Hypothalamus (tissue), 51 donors: ENCODE results near the gene ADCYAP1.
"Not testable (repeated sequence)": the region's sequence is repeated elsewhere in the genome, so short reads cannot be mapped to it uniquely, and the experiment has no call there.

Source experiments
- DNase-seq, 51 donors: peaks; one replicate each; lab custom pipeline; 2025; lab: John Stamatoyannopoulos, UW

Gene ADCYAP1

GRCh38 chr18:904218-905090 lies at the start of gene ADCYAP1:
Gene ADCYAP1, plus strand, starts transcription at chr18:904871. Its CDS starts 516 bp downstream, at chr18:905387.
- no peak for DNase-seq

- DNase-seq: no peak
Observed at GRCh38 chr18:857986-858385, 46.7 kb upstream of the ADCYAP1 start.

DNA sequence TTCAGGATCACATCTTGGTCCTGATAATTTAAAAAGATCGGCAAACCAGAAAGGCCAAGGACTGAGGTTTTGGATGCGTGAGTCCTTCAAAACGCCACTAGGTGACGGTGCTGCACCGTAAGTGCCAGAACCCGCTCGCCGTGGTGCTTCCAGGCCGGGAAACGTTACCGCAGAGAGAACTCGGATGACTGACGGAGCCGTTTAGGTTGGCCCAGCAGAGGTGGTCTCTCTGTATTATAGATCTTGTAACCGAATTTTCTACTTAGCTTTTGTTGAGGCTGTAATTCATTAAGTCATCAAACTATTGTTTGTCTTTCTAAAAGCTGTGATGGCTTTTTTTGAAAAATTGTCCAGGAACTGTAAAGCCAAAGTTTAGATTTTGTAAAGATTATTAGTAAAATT lies 39.8 kb upstream of the ADCYAP1 start:
- DNase-seq: peak in 43 of 51 donors; percentile 1 to 73 (median 20)

DNA sequence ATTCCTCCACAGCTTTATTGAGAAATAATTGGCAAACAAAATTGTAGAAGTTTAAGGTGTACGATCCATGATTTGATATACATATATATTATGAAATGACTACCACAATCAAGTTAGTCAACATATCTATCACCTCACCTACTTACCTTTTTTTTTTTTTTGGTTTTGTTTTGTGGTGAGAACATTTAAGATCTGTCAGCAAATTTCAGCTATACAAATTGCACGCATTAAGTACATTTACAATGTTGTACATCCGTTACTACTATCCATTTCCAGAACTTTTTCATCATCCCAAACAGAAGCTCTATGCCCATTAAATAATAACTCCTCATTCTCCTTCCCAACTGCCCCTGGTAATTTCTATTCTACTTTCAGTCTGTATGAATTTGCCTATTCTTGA lies 37.4 kb upstream of the ADCYAP1 start:
- no peak for DNase-seq

DNA sequence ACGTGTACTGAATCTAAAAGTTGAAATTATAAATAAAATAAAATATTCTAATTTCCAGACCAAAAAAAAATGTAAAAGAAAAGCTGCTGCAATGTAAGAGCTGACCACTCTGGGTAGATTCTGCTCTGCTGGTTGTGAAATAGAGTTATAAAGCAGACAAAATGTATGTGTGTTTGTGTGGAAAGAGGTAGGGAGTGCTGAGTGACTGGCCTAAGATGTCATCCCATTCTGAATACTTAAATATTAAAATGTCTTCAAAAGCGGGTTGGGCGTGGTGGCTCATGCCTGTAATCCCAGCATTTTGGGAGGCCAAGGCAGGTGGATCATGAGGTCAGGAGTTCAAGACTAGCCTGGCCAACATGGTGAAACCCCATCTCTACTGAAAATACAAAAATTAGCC lies 31.2 kb upstream of the ADCYAP1 start:
- not testable (repeated sequence) for DNase-seq

DNA sequence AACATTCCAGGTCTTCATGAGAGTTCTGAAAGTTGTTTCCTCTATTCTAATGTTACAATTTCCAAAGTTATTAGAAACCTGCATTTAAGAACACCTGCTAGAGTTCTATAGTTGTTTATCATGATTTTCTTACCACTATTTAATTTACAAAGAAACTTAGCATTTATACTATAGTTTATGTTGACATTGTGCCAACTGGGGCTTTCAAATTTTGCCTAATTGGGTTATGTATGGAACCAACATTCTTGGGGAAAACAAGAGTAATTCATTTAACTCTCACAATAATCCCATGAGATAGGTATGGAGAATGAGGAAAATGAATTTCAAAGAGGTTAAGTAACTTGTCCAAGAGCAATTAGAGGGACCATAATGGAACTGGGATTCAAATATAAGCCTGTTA lies 28.8 kb upstream of the ADCYAP1 start:
- DNase-seq: no peak

GRCh38 chr18:877238-877637 lies 27.4 kb upstream of the ADCYAP1 start:
- no peak for DNase-seq

DNA sequence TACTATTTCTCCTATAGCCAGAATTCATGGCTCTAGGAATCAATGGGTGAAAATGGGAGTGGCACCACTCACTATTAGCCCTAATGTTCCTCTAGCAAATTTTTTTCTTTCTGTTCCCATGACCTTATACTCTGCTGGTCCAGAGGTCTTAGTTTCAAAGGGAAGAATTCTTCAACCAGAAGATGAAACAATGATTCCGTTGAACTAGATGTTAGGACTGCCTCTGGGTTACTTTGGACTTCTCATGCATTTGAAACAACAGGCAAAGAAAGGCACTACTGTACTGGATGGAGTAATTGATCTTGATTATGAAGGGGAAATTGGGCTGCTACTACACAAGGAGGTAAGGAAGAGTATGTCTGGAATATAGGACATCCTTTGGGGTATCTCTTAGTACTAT lies 18.6 kb upstream of the ADCYAP1 start:
- DNase-seq: no peak

DNA sequence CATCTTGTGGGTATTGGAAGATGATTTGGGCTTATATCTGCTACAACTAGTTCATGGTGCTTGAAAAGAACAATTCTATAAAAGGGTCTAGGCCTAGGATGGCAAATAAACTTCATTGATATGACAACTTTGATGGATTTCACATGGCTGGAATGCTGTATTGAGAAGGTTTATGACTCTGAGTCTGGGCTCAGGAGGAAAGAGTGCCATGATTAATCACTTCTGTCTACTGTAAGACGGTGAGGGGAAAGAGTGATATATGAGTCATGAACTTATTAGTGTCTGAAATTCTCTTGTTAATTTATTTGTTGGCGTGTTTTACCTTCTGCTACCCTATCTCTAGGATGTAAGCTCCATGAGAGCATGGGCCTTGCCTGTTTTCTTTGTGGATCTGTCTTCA lies 17.0 kb upstream of the ADCYAP1 start:
- DNase-seq: no peak

DNA sequence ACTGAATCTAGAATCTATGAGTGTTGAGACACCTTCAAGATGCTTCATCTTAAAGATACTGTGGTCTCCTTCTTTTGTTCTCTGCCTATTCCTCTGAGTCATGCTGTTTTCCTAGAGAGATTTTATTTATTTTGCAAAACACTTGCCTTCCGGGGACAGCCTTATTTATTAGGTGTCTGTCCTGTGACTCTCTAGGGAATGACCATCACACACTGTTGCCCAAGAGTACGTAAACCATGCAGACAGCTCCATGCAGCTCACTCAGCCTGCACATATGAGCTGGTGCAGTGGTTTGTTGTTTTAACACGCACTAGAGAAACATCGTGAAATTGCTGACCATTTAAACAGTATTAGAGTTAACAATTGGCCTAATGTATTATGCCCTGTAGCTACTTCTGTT lies 12.4 kb upstream of the ADCYAP1 start:
- no peak for DNase-seq

- DNase-seq: no peak
Observed at GRCh38 chr18:896315-896714, 8.4 kb upstream of the ADCYAP1 start.

DNA sequence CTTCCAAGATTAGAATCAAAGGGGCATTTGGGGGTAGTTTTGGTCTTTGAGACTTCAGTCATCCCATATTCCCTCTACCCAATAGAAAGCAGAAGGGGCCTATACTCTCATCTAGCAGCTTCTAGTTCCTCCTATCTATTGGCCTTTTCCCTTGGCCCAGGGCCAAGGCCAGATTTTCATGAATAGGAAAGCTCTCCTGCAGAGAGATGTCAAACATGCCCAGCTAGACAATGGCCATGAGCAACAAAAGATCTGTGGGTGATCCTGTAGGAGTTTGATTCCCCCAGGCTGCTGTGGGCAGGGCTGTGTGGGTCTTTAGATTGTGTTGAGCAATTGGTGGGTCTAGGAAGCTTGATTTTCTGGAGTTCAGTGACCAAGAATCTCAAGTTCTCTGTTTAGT lies 2.9 kb upstream of the ADCYAP1 start:
- DNase-seq: no peak

DNA sequence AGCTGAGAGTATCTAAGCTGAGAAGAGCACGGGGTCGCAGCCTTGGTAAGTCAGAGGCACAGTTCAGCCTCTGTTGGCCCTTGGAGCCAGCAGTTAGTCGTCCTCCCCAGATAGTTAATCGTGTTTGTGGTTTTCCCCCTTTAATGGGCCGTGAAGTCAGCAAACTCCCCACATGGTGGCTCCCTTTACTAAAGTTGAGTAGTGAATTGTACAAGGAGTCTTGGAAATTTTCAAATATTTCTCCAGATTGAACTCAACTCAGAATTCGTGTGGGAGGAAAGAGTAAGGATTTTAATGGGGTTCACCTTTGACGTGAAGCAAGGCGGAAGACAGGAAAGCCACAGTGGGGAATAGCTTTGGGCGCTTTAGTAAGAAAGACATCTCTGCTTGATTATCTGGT lies 2.4 kb upstream of the ADCYAP1 start:
- no peak for DNase-seq

- DNase-seq: peak in 14 of 51 donors; percentile 10 to 56 (median 25)
Observed at GRCh38 chr18:903701-904100, 970 bp upstream of the ADCYAP1 start.

DNA sequence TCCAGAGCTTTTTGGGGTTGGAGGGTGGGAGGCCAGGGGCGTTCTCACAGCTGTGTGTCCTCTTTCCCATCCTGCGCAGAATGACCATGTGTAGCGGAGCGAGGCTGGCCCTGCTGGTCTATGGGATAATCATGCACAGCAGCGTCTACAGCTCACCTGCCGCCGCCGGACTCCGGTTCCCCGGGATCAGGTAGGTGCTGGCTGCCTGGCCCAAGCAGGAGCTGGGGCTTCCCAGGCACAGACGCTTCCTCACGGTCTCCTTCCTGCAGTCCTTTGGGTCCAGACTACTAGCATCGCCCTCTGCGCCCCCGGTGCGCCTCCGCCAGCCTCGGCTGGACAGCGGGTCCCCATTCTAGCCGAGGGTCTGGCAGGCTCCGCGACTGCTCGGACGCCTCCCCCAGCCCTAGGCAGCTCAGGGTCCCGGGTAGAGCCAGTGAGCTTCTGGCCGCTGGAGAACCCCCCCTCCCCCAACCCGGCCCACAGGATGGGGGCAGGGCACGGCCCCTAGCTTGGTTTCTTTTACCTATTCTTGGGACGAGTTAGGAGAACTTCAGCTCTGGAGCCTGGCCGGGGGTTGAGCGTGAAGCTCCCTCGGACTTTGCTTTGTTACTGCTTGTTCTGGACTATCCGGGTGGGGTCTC lies 756 bp downstream of the ADCYAP1 start:
- DNase-seq: no peak

DNA sequence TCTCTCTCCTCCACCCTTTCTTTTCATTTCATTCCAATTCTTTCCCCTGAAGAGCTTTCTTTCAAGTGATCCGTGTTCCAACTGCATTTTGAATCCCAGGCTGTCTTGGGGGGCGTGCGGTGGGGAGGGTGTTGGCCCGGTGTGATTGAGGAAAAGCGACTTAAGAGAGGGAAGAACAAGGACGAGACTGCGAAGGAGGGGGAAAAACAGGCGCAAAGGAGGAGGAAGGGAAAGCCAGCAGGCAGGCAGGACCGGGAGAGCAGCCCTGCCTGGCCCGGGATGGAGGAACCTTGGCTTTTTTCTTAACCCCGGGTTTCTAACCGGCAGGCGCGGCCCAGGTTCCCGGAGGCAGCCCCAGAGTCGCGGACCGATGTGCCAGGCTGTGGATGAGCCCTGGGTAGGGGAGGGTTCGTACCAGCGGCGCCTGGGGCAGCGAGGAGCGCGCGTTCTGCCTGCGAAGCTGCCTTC lies 1.3 kb downstream of the ADCYAP1 start:
- no peak for DNase-seq

DNA sequence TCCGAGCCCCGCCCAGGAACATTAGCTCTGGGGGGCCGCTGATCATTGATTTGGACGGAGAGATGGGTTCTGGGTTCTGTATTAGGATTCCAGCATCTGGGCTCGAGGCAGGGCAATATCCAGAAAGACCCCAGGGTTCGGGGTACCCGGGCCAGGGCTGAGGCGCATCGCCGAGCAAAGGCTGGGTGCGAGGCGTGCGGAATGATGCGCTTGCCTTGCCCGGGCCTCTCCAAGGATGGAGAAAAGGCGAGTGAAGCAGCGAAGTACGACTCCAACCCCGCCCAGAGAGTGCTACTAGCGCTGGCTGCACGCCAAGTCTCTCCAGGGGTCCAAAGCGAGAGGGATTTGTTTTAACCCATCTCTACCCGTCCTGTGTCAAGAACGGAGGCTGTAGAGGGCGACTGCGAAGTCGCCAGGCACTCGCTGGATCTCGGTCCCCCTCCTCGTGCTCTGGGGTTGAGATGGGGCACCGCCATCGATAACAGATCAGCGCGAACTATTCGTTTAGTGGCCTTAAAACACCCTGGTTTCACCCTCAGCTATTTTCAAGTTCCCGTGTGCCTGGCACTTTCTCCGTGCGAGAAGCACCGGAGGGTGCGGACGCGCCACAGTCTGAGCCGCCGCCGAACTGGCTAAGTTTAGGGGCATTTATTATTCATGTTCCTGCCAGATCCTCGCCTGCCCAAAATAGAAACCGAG lies 1.9 kb downstream of the ADCYAP1 start:
- DNase-seq: no peak

DNA sequence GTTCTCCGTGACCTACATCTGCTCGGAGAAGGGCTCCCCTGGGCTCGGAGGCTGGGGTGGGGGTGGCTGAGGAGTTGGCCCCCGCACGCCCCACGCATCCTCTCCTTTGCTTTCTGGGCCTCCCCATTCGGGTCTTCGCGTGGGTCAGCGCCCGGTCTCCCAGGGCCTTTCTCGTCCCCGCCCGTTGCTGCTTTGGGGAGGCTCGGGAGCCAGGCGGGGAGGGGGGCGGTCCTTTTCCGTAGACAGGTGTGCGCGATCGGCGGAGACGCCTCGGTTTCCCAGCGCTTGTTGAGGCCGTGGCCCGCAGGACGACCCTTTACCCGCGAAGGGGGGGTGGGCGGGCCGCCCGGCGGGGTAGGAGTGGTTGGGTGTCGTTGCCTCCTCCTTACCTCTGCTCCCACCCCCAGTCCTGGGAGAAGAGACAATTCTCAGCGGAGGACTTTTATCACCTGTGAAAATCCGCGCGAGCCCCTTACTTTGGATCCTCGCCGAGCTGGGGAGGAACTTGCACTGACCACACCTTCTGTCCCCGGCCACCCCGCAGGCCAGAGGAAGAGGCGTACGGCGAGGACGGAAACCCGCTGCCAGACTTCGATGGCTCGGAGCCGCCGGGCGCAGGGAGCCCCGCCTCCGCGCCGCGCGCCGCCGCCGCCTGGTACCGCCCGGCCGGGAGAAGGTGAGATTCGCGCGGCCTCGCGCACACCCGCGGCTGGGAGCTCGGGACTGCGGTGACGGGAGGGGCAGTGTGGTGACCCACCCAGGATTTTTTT lies 2.6 kb downstream of the ADCYAP1 start:
- DNase-seq: peak in 1 of 51 donors; percentile 15

- DNase-seq: no peak
Observed at GRCh38 chr18:907885-908757, 3.5 kb downstream of the ADCYAP1 start.
